ENCODE measurements around the gene TSACC. TPM values are rescaled to one million over a fixed set of nuclear protein-coding genes. Genes with fewer than 3 reads are reported as not detected.

TSACC gene
- total RNA-seq, 1 donor from 2014 or later, result not detected

GRCh38 chr1:156295391-156295947, 42.9 kb upstream of the TSACC start, which contains the start of gene GLMP:
Gene GLMP (minus strand): TSS chr1:156295679. CDS start chr1:156295645, 34 bp downstream.
- TF ChIP-seq CTCF (IDR thresholded peaks at IDR 0.05), result no peak
- Mint-ChIP-seq H3K4me1 (ENCODE audit: unreplicated experiment) (peaks cover 29% of the 10 kb centered on the region), H3K27ac (ENCODE audit: unreplicated experiment) (peak within 1 kb of the TSS; percentile 78), H3K4me3 (ENCODE audit: unreplicated experiment) (peak within 1 kb of the TSS; percentile 87), H3K27me3 (ENCODE audit: unreplicated experiment) (no peaks in the 10 kb centered on the region), H3K36me3 (ENCODE audit: unreplicated experiment) (no peaks in the 10 kb centered on the region), H3K9me3 (ENCODE audit: unreplicated experiment) (no peaks in the 10 kb centered on the region)
- no peak for DNase-seq (ENCODE audit: extremely low spot score, unreplicated experiment)

GRCh38 chr1:156298852-156299357, 39.4 kb upstream of the TSACC start, which contains the start of gene VHLL:
Gene VHLL (minus strand): TSS chr1:156299307. CDS start chr1:156299189, 118 bp downstream.
- Mint-ChIP-seq H3K27ac (ENCODE audit: unreplicated experiment) (no peak within 1 kb of the TSS), H3K4me1 (ENCODE audit: unreplicated experiment) (peaks cover 16% of the 10 kb centered on the region), H3K36me3 (ENCODE audit: unreplicated experiment) (no peaks in the 10 kb centered on the region), H3K27me3 (ENCODE audit: unreplicated experiment) (no peaks in the 10 kb centered on the region), H3K9me3 (ENCODE audit: unreplicated experiment) (no peaks in the 10 kb centered on the region), H3K4me3 (ENCODE audit: unreplicated experiment) (no peak within 1 kb of the TSS)
- DNase-seq (ENCODE audit: extremely low spot score, unreplicated experiment), result no peak
- TF ChIP-seq CTCF (IDR thresholded peaks at IDR 0.05), result no peak

GRCh38 chr1:156303241-156303640, 35.1 kb upstream of the TSACC start:
- H3K9me3 Mint-ChIP-seq (ENCODE audit: unreplicated experiment), result no peaks in the 10 kb centered on the region
- peaks cover 12% of the 10 kb centered on the region for H3K36me3 Mint-ChIP-seq (ENCODE audit: unreplicated experiment)
- H3K4me3 Mint-ChIP-seq (ENCODE audit: unreplicated experiment), result no peak overlapping the region
- no peaks in the 10 kb centered on the region for H3K4me1 Mint-ChIP-seq (ENCODE audit: unreplicated experiment)
- no peaks in the 10 kb centered on the region for H3K27me3 Mint-ChIP-seq (ENCODE audit: unreplicated experiment)
- H3K27ac Mint-ChIP-seq (ENCODE audit: unreplicated experiment), result no peak overlapping the region
- DNase-seq (ENCODE audit: extremely low spot score, unreplicated experiment), result no peak
- no peak for TF ChIP-seq CTCF (IDR thresholded peaks at IDR 0.05)

- DNase-seq (ENCODE audit: extremely low spot score, unreplicated experiment), result no peak
- Mint-ChIP-seq H3K27me3 (ENCODE audit: unreplicated experiment) (no peaks in the 10 kb centered on the region), H3K4me1 (ENCODE audit: unreplicated experiment) (no peaks in the 10 kb centered on the region), H3K4me3 (ENCODE audit: unreplicated experiment) (no peak overlapping the region), H3K36me3 (ENCODE audit: unreplicated experiment) (peaks cover 13% of the 10 kb centered on the region), H3K27ac (ENCODE audit: unreplicated experiment) (no peak overlapping the region), H3K9me3 (ENCODE audit: unreplicated experiment) (no peaks in the 10 kb centered on the region)
- no peak for TF ChIP-seq CTCF (IDR thresholded peaks at IDR 0.05)
Measured at GRCh38 chr1:156305215-156305614, 33.1 kb upstream of the TSACC start.

- no peaks in the 10 kb centered on the region for H3K9me3 Mint-ChIP-seq (ENCODE audit: unreplicated experiment)
- peaks cover 22% of the 10 kb centered on the region for H3K36me3 Mint-ChIP-seq (ENCODE audit: unreplicated experiment)
- no peak for TF ChIP-seq CTCF (IDR thresholded peaks at IDR 0.05)
- no peaks in the 10 kb centered on the region for H3K27me3 Mint-ChIP-seq (ENCODE audit: unreplicated experiment)
- DNase-seq (ENCODE audit: extremely low spot score, unreplicated experiment), result no peak
- H3K27ac Mint-ChIP-seq (ENCODE audit: unreplicated experiment), result no peak overlapping the region
- no peak overlapping the region for H3K4me3 Mint-ChIP-seq (ENCODE audit: unreplicated experiment)
- H3K4me1 Mint-ChIP-seq (ENCODE audit: unreplicated experiment), result no peaks in the 10 kb centered on the region
Measured at GRCh38 chr1:156308078-156308477, 30.2 kb upstream of the TSACC start.

Data from osteocyte (in vitro differentiated cells).